ENCODE measurements around the gene FANCC.

FANCC gene

DNA sequence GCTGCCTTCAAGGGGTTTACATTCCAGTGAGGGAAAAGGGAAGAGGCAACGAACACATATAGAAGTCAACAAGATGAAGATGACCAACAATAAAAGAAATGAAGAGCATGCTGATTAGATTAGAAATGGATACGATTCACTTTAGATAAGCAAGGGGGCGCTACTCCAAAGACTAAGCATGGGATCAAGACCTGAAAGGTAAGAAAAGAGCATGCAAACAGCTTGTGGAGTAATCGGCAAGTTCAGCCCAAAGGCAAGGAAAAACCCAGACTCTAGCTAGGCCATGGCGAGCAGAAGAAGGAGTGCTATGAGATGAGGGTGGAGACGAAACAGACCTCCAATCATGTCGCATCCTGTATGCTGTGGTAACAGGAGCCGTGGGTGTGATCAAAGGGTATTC lies 124.4 kb downstream of the FANCC start:
- no peak for DNase-seq (ENCODE audit: low spot score)
- in situ Hi-C loops (cut with MboI; ENCODE audit: low sequenced_read_pairs, unreplicated experiment), result no loop called here
- TF ChIP-seq CTCF (IDR thresholded peaks at IDR 0.05; ENCODE audit: borderline replicate concordance, control extremely low read depth, extremely low read depth, insufficient read depth, missing control alignments), result no peak

- TF ChIP-seq CTCF (IDR thresholded peaks at IDR 0.05; ENCODE audit: borderline replicate concordance, control extremely low read depth, extremely low read depth, insufficient read depth, missing control alignments), result no peak
- in situ Hi-C loops (cut with MboI; ENCODE audit: low sequenced_read_pairs, unreplicated experiment), result no loop called here
- no peak for DNase-seq (ENCODE audit: low spot score)
These were observed 124.9 kb downstream of the FANCC start for GRCh38 chr9:95192631-95193030.

DNA sequence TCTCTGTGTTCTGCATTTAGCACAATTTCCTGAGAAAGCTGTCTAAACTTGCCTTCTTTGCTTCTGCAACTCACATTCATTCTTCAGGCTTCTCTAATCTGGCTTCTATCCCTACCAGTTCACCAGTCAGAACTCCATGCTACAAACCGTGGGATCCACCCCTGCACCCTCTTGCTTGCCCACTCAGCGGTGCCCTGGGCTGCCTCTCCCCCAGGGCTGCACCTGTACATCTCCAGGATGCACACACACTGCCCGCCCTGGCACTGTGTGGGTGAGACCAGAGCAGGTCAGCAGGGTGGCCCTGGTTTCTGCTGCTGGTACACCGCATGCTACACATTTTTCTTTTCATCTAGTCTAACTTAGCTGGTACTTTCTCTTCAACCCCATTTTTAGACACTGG lies 127.1 kb downstream of the FANCC start:
- DNase-seq (ENCODE audit: low spot score), result no peak
- in situ Hi-C loops (cut with MboI; ENCODE audit: low sequenced_read_pairs, unreplicated experiment), result no loop called here
- no peak for TF ChIP-seq CTCF (IDR thresholded peaks at IDR 0.05; ENCODE audit: borderline replicate concordance, control extremely low read depth, extremely low read depth, insufficient read depth, missing control alignments)

- no peak for DNase-seq (ENCODE audit: low spot score)
These were observed 128.0 kb downstream of the FANCC start for GRCh38 chr9:95189251-95190098.

GRCh38 chr9:95188459-95188858 lies 129.1 kb downstream of the FANCC start:
- DNase-seq (ENCODE audit: low spot score), result no peak
- in situ Hi-C loops (cut with MboI; ENCODE audit: low sequenced_read_pairs, unreplicated experiment), result no loop called here
- TF ChIP-seq CTCF (IDR thresholded peaks at IDR 0.05; ENCODE audit: borderline replicate concordance, control extremely low read depth, extremely low read depth, insufficient read depth, missing control alignments), result no peak

More at GRCh38 chr9:95189251-95190098, 128.0 kb downstream of the FANCC start:
- in situ Hi-C loops (cut with MboI; ENCODE audit: low sequenced_read_pairs, unreplicated experiment), result no loop called here
- TF ChIP-seq CTCF (IDR thresholded peaks at IDR 0.05; ENCODE audit: borderline replicate concordance, control extremely low read depth, extremely low read depth, insufficient read depth, missing control alignments), result no peak

DNA sequence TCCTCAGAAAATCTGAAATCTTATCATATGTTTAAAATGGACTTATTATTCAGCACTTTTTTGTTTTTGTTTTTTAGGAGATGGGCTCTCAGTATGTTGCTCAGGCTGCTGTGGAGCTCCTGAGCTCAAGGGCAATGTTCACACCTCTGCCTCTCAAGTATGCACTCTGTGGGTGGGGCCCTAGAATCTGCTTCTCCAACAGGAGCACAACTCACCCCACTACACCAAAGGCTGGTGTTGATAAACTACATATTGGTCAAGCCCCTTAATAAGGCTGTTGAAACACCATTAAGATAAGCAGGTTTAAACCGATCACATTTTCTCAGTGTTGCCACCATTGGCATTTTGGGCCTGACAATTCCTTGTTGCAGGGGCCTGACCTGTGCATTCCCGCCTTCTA lies 131.6 kb downstream of the FANCC start:
- no peak for DNase-seq (ENCODE audit: low spot score)
- no peak for TF ChIP-seq CTCF (IDR thresholded peaks at IDR 0.05; ENCODE audit: borderline replicate concordance, control extremely low read depth, extremely low read depth, insufficient read depth, missing control alignments)
- in situ Hi-C loops (cut with MboI; ENCODE audit: low sequenced_read_pairs, unreplicated experiment), result no loop called here
